HFFc6 (cell line): ENCODE results near the gene ARFGAP1. TPM values are rescaled to one million over a fixed set of nuclear protein-coding genes. Genes with fewer than 3 reads are reported as not detected.

Experiments
- DNase-seq: peaks from one replicate; pipeline ENCODE4 v3.0.0-alpha.2; 2018
- H3K27ac Mint-ChIP-seq: 2 replicates; pipeline ENCODE4 v1.8.0; 2020; ENCODE audit warnings: mild to moderate bottlenecking, mixed read lengths
- H3K27me3 Mint-ChIP-seq: 2 replicates; pipeline ENCODE4 v1.8.0; 2021; ENCODE audit warnings: mild to moderate bottlenecking, moderate library complexity, mixed read lengths; ENCODE audit not compliant: insufficient read depth
- H3K36me3 Mint-ChIP-seq: 2 replicates; pipeline ENCODE4 v1.8.0; 2021; ENCODE audit warnings: low read depth, mixed read lengths
- H3K4me1 Mint-ChIP-seq: 2 replicates; pipeline ENCODE4 v1.8.0; 2020; ENCODE audit warnings: low read depth, mixed read lengths
- H3K4me3 Mint-ChIP-seq: 2 replicates; pipeline ENCODE4 v1.8.0; 2020; ENCODE audit warnings: mild to moderate bottlenecking, moderate library complexity, mixed read lengths
- H3K9me3 Mint-ChIP-seq: 2 replicates; pipeline ENCODE4 v1.8.0; 2020; ENCODE audit warnings: mild to moderate bottlenecking, mixed read lengths
- total RNA-seq, 6 experiments: library from RNA; stranded (reverse); fragmentation: NEBNext Ultra II Directional; extraction: Animal tissue kit (Norgen Biotek cat#: 25700); gene quantifications; 2 replicates in 1 of 6; 3 replicates in 5 of 6; pipeline ENCODE4 v1.2.3, GENCODE V29; 2021
- TF ChIP-seq, protein P1 (sequence below): fragments of 200-600 bp; sonication (generic); IDR thresholded peaks from 2 replicates; pipeline ENCODE4 v1.5.0; 2021; ENCODE audit warnings: antibody characterized with exemption, mild to moderate bottlenecking

Gene ARFGAP1
- total RNA-seq, 6 experiments from 2014 or later: 106 to 123 (median 112) TPM

DNA sequence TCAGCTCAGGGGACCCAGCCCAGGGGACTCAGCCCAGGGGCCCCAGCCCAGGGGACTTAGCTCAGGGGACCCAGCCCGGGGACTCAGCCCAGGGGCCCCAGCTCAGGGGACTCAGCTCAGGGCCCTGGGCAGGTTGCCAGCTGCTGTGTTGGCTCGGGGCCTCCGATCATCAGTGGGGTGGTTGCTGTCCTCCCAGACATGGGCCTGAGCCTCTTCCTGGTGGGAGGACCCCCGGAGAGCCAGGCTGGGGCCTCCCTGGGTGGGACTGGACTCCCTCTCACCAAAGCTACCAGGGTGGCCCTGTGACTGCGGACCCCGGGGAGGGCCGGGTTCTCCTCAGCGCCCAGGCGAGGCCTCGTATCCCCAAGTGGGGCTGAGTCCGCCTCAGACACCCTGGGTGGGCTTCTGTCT, 24.8 kb downstream of the ARFGAP1 start:
- Mint-ChIP-seq H3K9me3 (no peaks in the 10 kb centered on the region; the same call in 1 of the 2 replicates), H3K27me3 (peaks cover 32% of the 10 kb centered on the region), H3K4me3 (no peak overlapping the region), H3K36me3 (no peaks in the 10 kb centered on the region), H3K27ac (no peak overlapping the region), H3K4me1 (no peaks in the 10 kb centered on the region)
- DNase-seq: no peak
- TF ChIP-seq, protein P1, sequence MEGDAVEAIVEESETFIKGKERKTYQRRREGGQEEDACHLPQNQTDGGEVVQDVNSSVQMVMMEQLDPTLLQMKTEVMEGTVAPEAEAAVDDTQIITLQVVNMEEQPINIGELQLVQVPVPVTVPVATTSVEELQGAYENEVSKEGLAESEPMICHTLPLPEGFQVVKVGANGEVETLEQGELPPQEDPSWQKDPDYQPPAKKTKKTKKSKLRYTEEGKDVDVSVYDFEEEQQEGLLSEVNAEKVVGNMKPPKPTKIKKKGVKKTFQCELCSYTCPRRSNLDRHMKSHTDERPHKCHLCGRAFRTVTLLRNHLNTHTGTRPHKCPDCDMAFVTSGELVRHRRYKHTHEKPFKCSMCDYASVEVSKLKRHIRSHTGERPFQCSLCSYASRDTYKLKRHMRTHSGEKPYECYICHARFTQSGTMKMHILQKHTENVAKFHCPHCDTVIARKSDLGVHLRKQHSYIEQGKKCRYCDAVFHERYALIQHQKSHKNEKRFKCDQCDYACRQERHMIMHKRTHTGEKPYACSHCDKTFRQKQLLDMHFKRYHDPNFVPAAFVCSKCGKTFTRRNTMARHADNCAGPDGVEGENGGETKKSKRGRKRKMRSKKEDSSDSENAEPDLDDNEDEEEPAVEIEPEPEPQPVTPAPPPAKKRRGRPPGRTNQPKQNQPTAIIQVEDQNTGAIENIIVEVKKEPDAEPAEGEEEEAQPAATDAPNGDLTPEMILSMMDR: no peak

DNA sequence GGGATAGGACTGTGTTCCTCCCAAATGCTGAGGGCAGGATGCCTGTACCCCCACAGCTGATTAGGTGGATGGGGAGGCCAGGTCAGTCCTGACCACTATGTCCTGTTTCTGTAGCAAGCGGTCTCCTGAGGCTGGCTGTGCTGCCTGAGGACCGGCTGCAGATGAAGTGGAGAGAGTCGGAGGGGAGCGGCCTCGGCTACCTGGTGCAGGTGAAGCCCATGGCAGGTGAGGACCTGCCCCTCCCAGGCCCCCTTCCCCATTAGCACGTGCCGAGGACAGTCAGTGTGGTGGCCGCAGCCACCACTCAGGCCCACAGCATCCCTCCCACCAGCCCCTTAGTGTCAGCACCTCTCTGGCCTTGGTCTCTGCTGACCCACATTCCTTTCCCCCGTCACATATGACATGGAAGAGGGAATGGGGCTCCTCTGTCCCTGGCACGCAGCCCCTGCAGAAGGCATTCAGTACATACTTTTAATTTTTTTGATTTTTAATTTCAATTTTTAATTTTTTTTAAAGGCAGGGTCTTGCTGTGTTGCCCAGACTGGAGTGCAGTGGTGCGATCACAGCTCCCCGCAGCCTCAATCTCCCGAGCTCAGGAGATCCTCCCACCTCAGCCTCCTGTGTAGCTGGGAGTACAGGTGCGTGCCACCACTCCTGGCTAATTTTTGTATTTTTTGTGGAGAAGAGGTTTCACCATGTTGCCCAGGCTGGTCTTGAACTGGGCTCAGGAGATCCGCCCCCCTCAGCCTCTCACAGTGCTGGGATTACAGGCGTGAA, 25.4 kb downstream of the ARFGAP1 start:
- no peaks in the 10 kb centered on the region for H3K4me1 Mint-ChIP-seq
- H3K36me3 Mint-ChIP-seq: no peaks in the 10 kb centered on the region
- peaks cover 38% of the 10 kb centered on the region for H3K27me3 Mint-ChIP-seq
- TF ChIP-seq, protein P1: no peak
- no peak for DNase-seq
- no peak overlapping the region for H3K4me3 Mint-ChIP-seq
- no peak overlapping the region for H3K27ac Mint-ChIP-seq
- H3K9me3 Mint-ChIP-seq: no peaks in the 10 kb centered on the region; the same call in 1 of the 2 replicates

DNA sequence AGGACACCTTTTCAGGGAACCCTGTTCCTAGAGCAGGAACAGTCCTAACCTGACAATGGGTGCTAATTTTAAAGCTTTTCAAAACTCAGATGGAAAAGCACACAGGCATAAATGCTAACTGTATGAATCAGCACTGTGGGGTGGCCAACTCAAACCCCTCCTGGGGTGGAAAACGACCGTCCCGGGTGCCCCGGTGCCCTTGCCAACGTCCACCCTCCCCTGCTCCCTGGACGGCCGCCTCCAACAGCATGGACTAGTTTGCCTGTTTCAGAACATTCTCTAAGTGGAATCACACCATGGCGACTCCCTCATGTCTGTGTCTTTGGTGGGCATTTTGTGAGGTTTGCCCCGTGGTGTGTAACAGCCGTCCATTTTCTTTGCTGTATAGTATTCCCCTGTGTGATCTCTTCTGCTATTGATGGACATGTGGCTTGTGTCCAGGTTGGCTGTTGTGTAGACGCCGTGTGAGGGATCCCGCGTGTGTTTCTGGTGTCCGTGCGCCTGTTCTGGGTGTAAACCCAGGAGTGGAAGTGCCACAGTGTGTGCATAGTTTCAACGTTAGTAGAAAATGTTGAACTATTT, 26.2 kb downstream of the ARFGAP1 start:
- DNase-seq: no peak
- Mint-ChIP-seq H3K27me3 (peaks cover 35% of the 10 kb centered on the region), H3K4me3 (no peak overlapping the region), H3K27ac (no peak overlapping the region), H3K9me3 (no peaks in the 10 kb centered on the region; the same call in 1 of the 2 replicates), H3K36me3 (no peaks in the 10 kb centered on the region), H3K4me1 (no peaks in the 10 kb centered on the region)
- TF ChIP-seq, protein P1: no peak

DNA sequence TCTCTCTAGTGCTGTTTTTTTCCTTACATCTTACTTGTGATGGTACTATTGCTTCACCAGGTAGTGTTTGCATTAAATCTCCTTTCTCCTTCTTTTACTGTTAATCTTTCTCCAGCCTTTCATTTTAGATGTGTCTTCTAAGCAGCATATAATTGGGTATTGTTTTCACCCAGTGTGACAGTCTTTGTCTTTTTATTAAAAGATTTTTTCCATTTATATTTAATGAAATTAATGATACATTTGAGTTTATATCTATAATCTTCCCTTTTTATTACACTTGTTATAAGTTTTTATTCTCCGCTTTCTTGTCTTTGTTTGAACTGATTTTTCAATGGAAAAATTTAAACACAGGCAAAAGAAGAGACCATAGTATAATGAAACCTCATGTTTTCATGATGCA, 29.1 kb downstream of the ARFGAP1 start:
- TF ChIP-seq, protein P1: no peak
- DNase-seq: no peak
- H3K27ac Mint-ChIP-seq: no peak overlapping the region
- H3K4me1 Mint-ChIP-seq: no peaks in the 10 kb centered on the region
- H3K4me3 Mint-ChIP-seq: no peak overlapping the region
- H3K27me3 Mint-ChIP-seq: peaks cover 15% of the 10 kb centered on the region
- H3K9me3 Mint-ChIP-seq: no peaks in the 10 kb centered on the region; the same call in 1 of the 2 replicates
- no peaks in the 10 kb centered on the region for H3K36me3 Mint-ChIP-seq

GRCh38 chr20:63303095-63303666, 30.6 kb downstream of the ARFGAP1 start:
- H3K9me3 Mint-ChIP-seq: no peaks in the 10 kb centered on the region; the same call in 1 of the 2 replicates
- H3K27me3 Mint-ChIP-seq: peaks cover 13% of the 10 kb centered on the region

More at GRCh38 chr20:63303095-63303666, 30.6 kb downstream of the ARFGAP1 start:
- DNase-seq: no peak
- Mint-ChIP-seq H3K27ac (no peak overlapping the region), H3K36me3 (no peaks in the 10 kb centered on the region), H3K4me1 (no peaks in the 10 kb centered on the region), H3K4me3 (no peak overlapping the region)
- TF ChIP-seq, protein P1: no peak
